ENCODE data around the gene CEP57L1. TPM values are rescaled to one million over a fixed set of nuclear protein-coding genes. Genes with fewer than 3 reads are reported as not detected.

The CEP57L1 gene
- total RNA-seq, 1 donor from 2014 or later: 6.2 TPM

- Histone ChIP-seq H3K4me3 (no peak overlapping the region), H3K36me3 (no peaks in the 10 kb centered on the region), H3K4me1 (peaks cover 88% of the 10 kb centered on the region), H3K27me3 (ENCODE audit: low read depth) (no peaks in the 10 kb centered on the region), H3K9me3 (replicated peaks) (no peaks in the 10 kb centered on the region), H3K27ac (replicated peaks) (peak overlapping the region; percentile 28)
- TF ChIP-seq, protein P1, sequence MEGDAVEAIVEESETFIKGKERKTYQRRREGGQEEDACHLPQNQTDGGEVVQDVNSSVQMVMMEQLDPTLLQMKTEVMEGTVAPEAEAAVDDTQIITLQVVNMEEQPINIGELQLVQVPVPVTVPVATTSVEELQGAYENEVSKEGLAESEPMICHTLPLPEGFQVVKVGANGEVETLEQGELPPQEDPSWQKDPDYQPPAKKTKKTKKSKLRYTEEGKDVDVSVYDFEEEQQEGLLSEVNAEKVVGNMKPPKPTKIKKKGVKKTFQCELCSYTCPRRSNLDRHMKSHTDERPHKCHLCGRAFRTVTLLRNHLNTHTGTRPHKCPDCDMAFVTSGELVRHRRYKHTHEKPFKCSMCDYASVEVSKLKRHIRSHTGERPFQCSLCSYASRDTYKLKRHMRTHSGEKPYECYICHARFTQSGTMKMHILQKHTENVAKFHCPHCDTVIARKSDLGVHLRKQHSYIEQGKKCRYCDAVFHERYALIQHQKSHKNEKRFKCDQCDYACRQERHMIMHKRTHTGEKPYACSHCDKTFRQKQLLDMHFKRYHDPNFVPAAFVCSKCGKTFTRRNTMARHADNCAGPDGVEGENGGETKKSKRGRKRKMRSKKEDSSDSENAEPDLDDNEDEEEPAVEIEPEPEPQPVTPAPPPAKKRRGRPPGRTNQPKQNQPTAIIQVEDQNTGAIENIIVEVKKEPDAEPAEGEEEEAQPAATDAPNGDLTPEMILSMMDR (IDR thresholded peaks at IDR 0.05; ENCODE audit: borderline replicate concordance): no peak
- no peak for DNase-seq
- intact Hi-C loops (cut with micrococcal nuclease): no loop called here
Observed at GRCh38 chr6:109062216-109062615, 33.1 kb upstream of the CEP57L1 start.

GRCh38 chr6:109062767-109063352, 32.4 kb upstream of the CEP57L1 start:
- no peak for DNase-seq
- peak overlapping the region; percentile 28 for H3K27ac ChIP-seq (replicated peaks)
- TF ChIP-seq, protein P1 (IDR thresholded peaks at IDR 0.05; ENCODE audit: borderline replicate concordance): no peak
- no peaks in the 10 kb centered on the region for H3K27me3 ChIP-seq (ENCODE audit: low read depth)
- H3K4me3 ChIP-seq: no peak overlapping the region
- H3K4me1 ChIP-seq: peaks cover 88% of the 10 kb centered on the region
- no peaks in the 10 kb centered on the region for H3K9me3 ChIP-seq (replicated peaks)
- no peaks in the 10 kb centered on the region for H3K36me3 ChIP-seq
- intact Hi-C loops (cut with micrococcal nuclease): no loop called here

GRCh38 chr6:109069746-109070145, 25.6 kb upstream of the CEP57L1 start:
- no peaks in the 10 kb centered on the region for H3K36me3 ChIP-seq
- H3K9me3 ChIP-seq (replicated peaks): no peaks in the 10 kb centered on the region
- H3K4me3 ChIP-seq: no peak overlapping the region
- TF ChIP-seq, protein P1 (IDR thresholded peaks at IDR 0.05; ENCODE audit: borderline replicate concordance): no peak
- no peaks in the 10 kb centered on the region for H3K27me3 ChIP-seq (ENCODE audit: low read depth)
- H3K4me1 ChIP-seq: peaks cover 82% of the 10 kb centered on the region
- H3K27ac ChIP-seq (replicated peaks): no peak overlapping the region
- DNase-seq: no peak
- intact Hi-C loops (cut with micrococcal nuclease): loop anchor here (5.0 kb wide), 2 partner anchors 167 to 527 kb away; no protein-coding TSS in a partner anchor

- no peaks in the 10 kb centered on the region for H3K9me3 ChIP-seq (replicated peaks)
- no peaks in the 10 kb centered on the region for H3K27me3 ChIP-seq (ENCODE audit: low read depth)
- H3K36me3 ChIP-seq: no peaks in the 10 kb centered on the region
- no peak for DNase-seq
- peaks cover 83% of the 10 kb centered on the region for H3K4me1 ChIP-seq
- H3K27ac ChIP-seq (replicated peaks): peak overlapping the region; percentile 31
- intact Hi-C loops (cut with micrococcal nuclease): loop anchor here (5.0 kb wide), 2 partner anchors 169 to 529 kb away; no protein-coding TSS in a partner anchor
- TF ChIP-seq, protein P1 (IDR thresholded peaks at IDR 0.05; ENCODE audit: borderline replicate concordance): no peak
- no peak overlapping the region for H3K4me3 ChIP-seq
Observed at GRCh38 chr6:109071125-109071917, 24.0 kb upstream of the CEP57L1 start.

- Histone ChIP-seq H3K4me3 (no peak overlapping the region), H3K27me3 (ENCODE audit: low read depth) (no peaks in the 10 kb centered on the region), H3K27ac (replicated peaks) (peak overlapping the region; percentile 47), H3K4me1 (peaks cover 86% of the 10 kb centered on the region), H3K9me3 (replicated peaks) (no peaks in the 10 kb centered on the region), H3K36me3 (no peaks in the 10 kb centered on the region)
- TF ChIP-seq, protein P1 (IDR thresholded peaks at IDR 0.05; ENCODE audit: borderline replicate concordance): peak; percentile 73
- intact Hi-C loops (cut with micrococcal nuclease): loop anchor here (5.0 kb wide), 2 partner anchors 171 to 531 kb away; no protein-coding TSS in a partner anchor
- no peak for DNase-seq
Observed at GRCh38 chr6:109073344-109074132, 21.8 kb upstream of the CEP57L1 start.

Measured in left ventricle myocardium inferior (tissue), 1 donor.